Osteocyte (in vitro differentiated cells): ENCODE data around the gene CHGA. TPM values are rescaled to one million over a fixed set of nuclear protein-coding genes. Genes with fewer than 3 reads are reported as not detected.

Experiments
- DNase-seq: peaks from one replicate; pipeline ENCODE4 v3.0.0; 2021; ENCODE audit warnings: mixed read lengths; ENCODE audit not compliant: unreplicated experiment; ENCODE audit errors: extremely low spot score
- H3K27ac Mint-ChIP-seq: one replicate; pipeline ENCODE4 v1.8.0; 2021; ENCODE audit warnings: mild to moderate bottlenecking, mixed read lengths; ENCODE audit not compliant: unreplicated experiment
- H3K27me3 Mint-ChIP-seq: one replicate; pipeline ENCODE4 v1.8.0; 2021; ENCODE audit warnings: mixed read lengths; ENCODE audit not compliant: unreplicated experiment
- H3K36me3 Mint-ChIP-seq: one replicate; pipeline ENCODE4 v1.8.0; 2021; ENCODE audit warnings: mixed read lengths; ENCODE audit not compliant: unreplicated experiment
- H3K4me1 Mint-ChIP-seq: one replicate; pipeline ENCODE4 v1.8.0; 2021; ENCODE audit warnings: mixed read lengths; ENCODE audit not compliant: unreplicated experiment
- H3K4me3 Mint-ChIP-seq: one replicate; pipeline ENCODE4 v1.8.0; 2021; ENCODE audit warnings: mild to moderate bottlenecking, moderate library complexity, mixed read lengths; ENCODE audit not compliant: unreplicated experiment
- H3K9me3 Mint-ChIP-seq: one replicate; pipeline ENCODE4 v1.8.0; 2021; ENCODE audit warnings: mixed read lengths; ENCODE audit not compliant: unreplicated experiment
- CTCF ChIP-seq: fragments of 200-600 bp; sonication (generic); IDR thresholded peaks from 2 replicates; pipeline ENCODE4 v1.5.0; 2021; ENCODE audit warnings: antibody characterized with exemption, mild to moderate bottlenecking, moderate library complexity
- total RNA-seq: library from RNA; stranded (reverse); gene quantifications from 2 replicates; pipeline ENCODE4 v1.2.1, GENCODE V29; 2021

Gene CHGA
- total RNA-seq, 1 donor from 2014 or later = 0.27 TPM

DNA sequence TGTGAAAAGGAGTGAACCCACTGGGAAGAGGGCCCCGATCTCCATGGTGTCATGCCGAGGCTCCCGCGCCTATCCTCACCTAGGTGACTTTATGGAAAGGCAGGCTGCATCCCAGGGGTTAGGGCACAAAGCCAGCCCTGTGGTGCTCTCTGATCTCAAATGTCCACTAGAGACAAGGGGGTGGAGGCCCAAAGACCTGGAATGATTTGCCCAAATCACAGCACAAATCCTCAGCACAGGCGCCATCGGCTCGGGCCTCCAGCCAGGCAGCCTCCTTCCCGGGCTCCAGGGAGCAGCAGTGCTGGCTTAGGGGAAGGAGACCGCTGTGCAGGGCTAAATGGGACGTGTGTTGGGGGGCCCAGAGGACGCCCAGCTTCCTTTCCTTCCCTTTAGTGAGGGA, 17.6 kb downstream of the CHGA start:
- Mint-ChIP-seq H3K9me3 (no peaks in the 10 kb centered on the region), H3K36me3 (no peaks in the 10 kb centered on the region), H3K27me3 (no peaks in the 10 kb centered on the region), H3K4me1 (no peaks in the 10 kb centered on the region), H3K4me3 (no peak overlapping the region), H3K27ac (no peak overlapping the region)
- no peak for DNase-seq
- no peak for TF ChIP-seq CTCF

- Mint-ChIP-seq H3K27me3 (no peaks in the 10 kb centered on the region), H3K9me3 (no peaks in the 10 kb centered on the region), H3K27ac (no peak overlapping the region), H3K4me3 (no peak overlapping the region), H3K36me3 (peaks cover 2% of the 10 kb centered on the region), H3K4me1 (peaks cover 6% of the 10 kb centered on the region)
- no peak for TF ChIP-seq CTCF
- no peak for DNase-seq
Measured at GRCh38 chr14:92941531-92941930, 18.6 kb downstream of the CHGA start.

- Mint-ChIP-seq H3K27me3 (no peaks in the 10 kb centered on the region), H3K4me3 (no peak overlapping the region), H3K9me3 (no peaks in the 10 kb centered on the region), H3K27ac (no peak overlapping the region), H3K4me1 (peaks cover 12% of the 10 kb centered on the region), H3K36me3 (peaks cover 3% of the 10 kb centered on the region)
- no peak for TF ChIP-seq CTCF
- DNase-seq = no peak
Measured at GRCh38 chr14:92942136-92942535, 19.2 kb downstream of the CHGA start.

DNA sequence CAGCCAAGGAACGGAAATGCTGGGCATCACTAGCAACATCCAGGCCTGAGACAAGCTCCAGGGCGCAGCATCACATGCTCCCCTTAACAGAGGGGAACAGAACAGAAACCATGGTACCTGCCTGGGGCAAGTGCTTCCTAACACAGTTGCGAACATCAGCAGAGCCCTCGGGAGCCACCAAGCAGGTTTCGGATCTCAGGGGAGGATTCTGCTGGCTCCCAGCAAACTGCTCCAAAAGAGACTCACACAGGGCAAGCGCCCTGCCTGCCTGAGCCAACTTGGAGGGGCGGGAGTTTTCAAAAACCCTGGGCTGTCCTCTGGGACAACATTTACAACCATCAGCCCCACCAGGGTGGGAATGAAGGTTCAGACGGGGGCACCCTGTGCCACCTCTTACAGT, 19.6 kb downstream of the CHGA start:
- Mint-ChIP-seq H3K4me1 (peaks cover 16% of the 10 kb centered on the region), H3K27me3 (no peaks in the 10 kb centered on the region), H3K4me3 (no peak overlapping the region), H3K27ac (no peak overlapping the region), H3K9me3 (no peaks in the 10 kb centered on the region), H3K36me3 (peaks cover 3% of the 10 kb centered on the region)
- no peak for TF ChIP-seq CTCF
- DNase-seq = no peak

- DNase-seq = no peak
- Mint-ChIP-seq H3K4me1 (peaks cover 16% of the 10 kb centered on the region), H3K9me3 (no peaks in the 10 kb centered on the region), H3K27me3 (no peaks in the 10 kb centered on the region), H3K27ac (no peak overlapping the region), H3K4me3 (no peak overlapping the region), H3K36me3 (peaks cover 3% of the 10 kb centered on the region)
- TF ChIP-seq CTCF = no peak
Measured at GRCh38 chr14:92942976-92943710, 20.2 kb downstream of the CHGA start.
